Heart right ventricle (tissue), 16 donors: ENCODE measurements around the gene ATP2A1. TPM values are rescaled to one million over a fixed set of nuclear protein-coding genes. Genes with fewer than 3 reads are reported as not detected.

ENCODE experiments used
- ATAC-seq, 8 donors: fragments of 200-7000 bp; cut with Tn5 transposase; one replicate each; pipeline ENCODE4 v1.9.1; 2020; ENCODE audit warnings: mild to moderate bottlenecking in 8 of 8, moderate library complexity in 8 of 8, moderate number of reproducible peaks in 1 of 8
- DNase-seq, 2 donors: peaks; one replicate each; pipeline ENCODE4 v3.0.0-alpha.2; 2020
- H3K27ac ChIP-seq, 10 donors: fragments of 200-600 bp; sonication (generic) in 2 of 10; one replicate each; pipeline versions ENCODE4 v1.5.0 to v1.8.0; 2020 to 2022; ENCODE audit warnings: mild to moderate bottlenecking in 3 of 10
- H3K27me3 ChIP-seq, 7 donors: fragments of 200-600 bp; one replicate each; pipeline ENCODE4 v1.8.0; 2021 to 2022; ENCODE audit warnings: mild to moderate bottlenecking in 2 of 7
- H3K36me3 ChIP-seq, 9 donors: fragments of 200-600 bp; sonication (generic) in 1 of 9; one replicate each; pipeline versions ENCODE4 v1.5.0 to v1.8.0; 2020 to 2022; ENCODE audit warnings: mild to moderate bottlenecking in 2 of 9
- H3K4me1 ChIP-seq, 9 donors: fragments of 200-600 bp; sonication (generic) in 1 of 9; one replicate each; pipeline versions ENCODE4 v1.5.0 to v1.8.0; 2020 to 2022; ENCODE audit warnings: mild to moderate bottlenecking in 4 of 9
- H3K4me3 ChIP-seq, 10 donors: fragments of 200-600 bp; sonication (generic) in 2 of 10; one replicate each; pipeline versions ENCODE4 v1.5.0 to v1.8.0; 2020 to 2022; ENCODE audit warnings: mild to moderate bottlenecking in 7 of 10, moderate library complexity in 2 of 10
- H3K9me3 ChIP-seq, 11 donors: fragments of 200-600 bp in 10 of 11; sonication (generic) in 2 of 11; one replicate each; pipeline versions ENCODE4 v1.5.0 to v1.8.0; 2013 to 2022; ENCODE audit warnings: mild to moderate bottlenecking in 2 of 11, control low read depth in 1 of 11, moderate library complexity in 1 of 11
- CTCF ChIP-seq, 9 donors: fragments of 200-600 bp; sonication (generic) in 2 of 9; IDR thresholded peaks; one replicate each; pipeline versions ENCODE4 v1.5.0 to v1.8.0; 2021 to 2022; ENCODE audit warnings: antibody characterized with exemption in 9 of 9, mild to moderate bottlenecking in 5 of 9, moderate library complexity in 1 of 9
- WGBS, 2 donors: extraction: QIAGEN DNeasy Blood & Tissue Kit; methylation state at CpG; one replicate each; pipeline ENCODE4 v1.1.7; 2013; ENCODE audit warnings: inconsistent platforms in 1 of 2; 5-methylcytosine and 5-hydroxymethylcytosine counted together
- intact Hi-C, 10 donors: fragments of 100-400 bp; cut with DNase I; formaldehyde crosslinking; loops; one replicate each; pipeline versions ENCODE4 v1.11.1 to v1.14.2; 2022
- polyA plus RNA-seq, 2 donors: library from polyadenylated mRNA; stranded (reverse); fragments of 200-250 nt; gene quantifications; one replicate each; pipeline ENCODE4 v1.2.3, GENCODE V29; 2013
- total RNA-seq, 10 donors: library from RNA; stranded (reverse); fragmentation: NEBNext Ultra II Directional in 3 of 10; extraction: Animal tissue kit (Norgen Biotek cat#: 25700) in 3 of 10; gene quantifications; one replicate each; pipeline versions ENCODE4 v1.2.1 to v1.2.4, GENCODE V29; 2021 to 2023
- donor health status: Arrhythmogenic right ventricular cardiomyopathy.
- donor health status: ischemic (EF 13 %, LVEDD 7.1; RV severe dilation, severe dysfunction).
- donor health status: healthy with polysubstance abuse.
- donor health status: DM: no; HTN: yes; CAD: no.
- donor health status: DM: no; HTN: no; CAD: no.
- donor health status: ischemic (EF 25% LVEDD 6.9; RV normal size, moderate dysfunction).
- donor health status: ischemic (EF 25% LVEDD 5.7; RV mildly dilated, moderate dysfunction).
- donor health status: healthy.
- donor health status: DM: yes; HTN: yes; CAD: no.
- donor health status: Ischemic cardiomyopathy.
- donor health status: ischemic (EF 35%, LVEDD 5.7; RV mildly dilated, moderate dysfunction).
- donor health status: nonischemic (EF 11% LVEDD 7.7; RV severe dilation, severe dysfunction).
- donor health status: DM: yes; HTN: yes; CAD: no.
- donor health status: PGD.
- donor health status: ischemic (EF 29% LVEDD 5.4; RV normal size, mild dysfunction).
- donor health status: nonischemic (EF 23%, LVEDD 6.1; RV moderate dilation, normal function).

The ATP2A1 gene
- total and polyA plus RNA-seq, 12 donors: 0.13 to 1.0 (median 0.23) TPM

- Histone ChIP-seq H3K4me3 (no peak overlapping the region), H3K9me3 (no peaks in the 10 kb centered on the region), H3K4me1 (peaks cover 4 to 17% (median 12%) of the 10 kb centered on the region in 9 donors), H3K27me3 (no peaks in the 10 kb centered on the region), H3K36me3 (peaks cover 0 to 78% (median 36%) of the 10 kb centered on the region in 9 donors), H3K27ac (no peak overlapping the region)
- DNase-seq (no peak), ATAC-seq (no peak)
- intact Hi-C loops: loop anchor here in 3 of 10 donors (5.0 to 10.0 kb wide), 2 partner anchors 53 to 56 kb away; partner anchors contain the start of gene RABEP2 (in 2 of the 3)
- no peak for TF ChIP-seq CTCF (IDR thresholded peaks at IDR 0.05)
- 92 to 94% methylated on average over 11 of the region's 11 CpGs for WGBS, 2 donors
Observed at GRCh38 chr16:28869201-28869600, 9.1 kb upstream of the ATP2A1 start.

- Histone ChIP-seq H3K27me3 (no peaks in the 10 kb centered on the region), H3K9me3 (no peaks in the 10 kb centered on the region), H3K36me3 (peaks cover 0 to 81% (median 26%) of the 10 kb centered on the region in 9 donors), H3K27ac (no peak overlapping the region), H3K4me1 (no peaks in the 10 kb centered on the region), H3K4me3 (no peak overlapping the region)
- DNase-seq (no peak), ATAC-seq (no peak)
- intact Hi-C loops: loop anchor here in 3 of 10 donors (10.0 kb wide), 2 partner anchors 52 to 72 kb away; partner anchors contain the start of gene RABEP2 (in 2 of the 3)
- 80 to 89% methylated on average over 14 to 15 of the region's 15 CpGs for WGBS, 2 donors
- no peak for TF ChIP-seq CTCF (IDR thresholded peaks at IDR 0.05)
Observed at GRCh38 chr16:28872952-28873351, 5.3 kb upstream of the ATP2A1 start.

DNA sequence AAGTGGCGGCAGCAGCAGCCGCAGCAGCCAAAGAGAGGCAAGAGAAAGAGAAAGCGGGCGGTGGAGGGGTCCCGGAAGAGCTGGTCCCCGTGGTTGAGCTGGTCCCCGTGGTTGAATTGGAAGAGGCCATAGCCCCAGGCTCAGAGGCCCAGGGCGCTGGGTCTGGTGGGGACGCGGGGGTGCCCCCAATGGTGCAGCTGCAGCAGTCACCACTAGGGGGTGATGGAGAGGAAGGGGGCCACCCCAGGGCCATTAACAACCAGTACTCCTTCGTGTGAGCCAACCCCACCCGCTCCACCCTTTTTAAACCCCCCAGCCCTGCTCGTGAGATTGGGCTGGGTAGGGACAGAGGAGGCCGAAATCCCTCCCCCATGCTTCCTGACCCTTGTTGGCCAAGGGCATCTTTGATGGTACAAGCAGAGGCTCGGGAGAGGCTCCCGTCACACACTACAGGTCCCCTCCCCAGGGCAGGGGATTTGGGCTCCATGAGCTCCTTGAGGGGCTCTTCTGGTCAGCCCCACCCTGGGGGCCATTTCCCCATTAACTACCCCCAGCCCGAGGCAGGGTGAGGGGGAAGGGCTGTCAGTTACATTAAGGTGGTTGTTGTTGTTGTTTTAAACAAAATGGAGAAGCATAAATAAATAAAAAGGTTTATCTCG is 4.6 kb upstream of the ATP2A1 start:
- H3K9me3 ChIP-seq: no peaks in the 10 kb centered on the region
- DNase-seq: no peak
- no peak overlapping the region for H3K27ac ChIP-seq
- H3K27me3 ChIP-seq: no peaks in the 10 kb centered on the region
- H3K4me3 ChIP-seq: no peak overlapping the region
- H3K4me1 ChIP-seq: peaks cover 0 to 1% (median 0%) of the 10 kb centered on the region in 9 donors
- WGBS, 2 donors: 86 to 90% methylated on average over 17 to 18 of the region's 18 CpGs
- peak; percentile 24 to 75 (median 55) for TF ChIP-seq CTCF (IDR thresholded peaks at IDR 0.05)
- ATAC-seq: peak in 3 of 8 donors; percentile 11 to 34 (median 26)
- intact Hi-C loops: loop anchor here in 3 of 10 donors (10.0 kb wide), 2 partner anchors 51 to 71 kb away; partner anchors contain the start of gene RABEP2 (in 2 of the 3)
- peaks cover 0 to 74% (median 20%) of the 10 kb centered on the region in 9 donors for H3K36me3 ChIP-seq

DNA sequence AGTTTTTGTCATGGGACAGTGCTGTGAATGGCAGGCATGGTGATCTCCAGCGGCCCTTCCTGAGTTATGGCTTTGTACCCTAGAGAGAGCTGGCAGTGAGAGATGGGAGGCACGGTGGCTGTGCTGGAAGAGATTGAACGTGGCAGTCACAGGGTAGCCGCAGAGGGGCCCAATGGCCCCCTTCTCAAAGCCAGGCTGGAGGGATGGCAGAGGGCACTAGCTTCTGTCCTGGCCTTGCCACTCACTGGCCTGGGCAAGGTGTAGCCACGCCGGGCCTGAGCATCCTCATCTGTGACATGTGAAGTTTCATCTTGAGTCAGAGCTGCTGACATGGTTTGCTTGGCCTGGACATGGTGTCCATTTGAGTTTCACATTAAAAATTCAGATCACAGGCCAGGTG is 3.9 kb upstream of the ATP2A1 start:
- 95 to 96% methylated on average over 6 of the region's 6 CpGs for WGBS, 2 donors
- Histone ChIP-seq H3K27me3 (no peaks in the 10 kb centered on the region), H3K36me3 (peaks cover 0 to 66% (median 12%) of the 10 kb centered on the region in 9 donors), H3K4me1 (peaks cover 0 to 8% (median 4%) of the 10 kb centered on the region in 9 donors), H3K27ac (no peak overlapping the region), H3K9me3 (no peaks in the 10 kb centered on the region), H3K4me3 (no peak overlapping the region)
- TF ChIP-seq CTCF (IDR thresholded peaks at IDR 0.05): no peak
- DNase-seq (no peak), ATAC-seq (no peak)
- intact Hi-C loops: loop anchor here in 3 of 10 donors (10.0 kb wide), 2 partner anchors 50 to 70 kb away; partner anchors contain the start of gene RABEP2 (in 2 of the 3)
